NCI-H510A treated with DMSO at 0.1 percent for 48 hours (cell line): ENCODE data around the gene PARS2.
A peak's percentile ranks its signal among the peaks of the same experiment; 100 is the strongest.

Experiments used
- DNase-seq: peaks from one replicate; lab custom pipeline; 2025; lab: John Stamatoyannopoulos, UW

The PARS2 gene

GRCh38 chr1:54764133-54764921 lies at the start of gene PARS2:
Gene PARS2, minus strand, starts transcription at chr1:54764523. Its CDS starts 5,362 bp downstream, at chr1:54759161.
- peak; percentile 99 for DNase-seq

DNA sequence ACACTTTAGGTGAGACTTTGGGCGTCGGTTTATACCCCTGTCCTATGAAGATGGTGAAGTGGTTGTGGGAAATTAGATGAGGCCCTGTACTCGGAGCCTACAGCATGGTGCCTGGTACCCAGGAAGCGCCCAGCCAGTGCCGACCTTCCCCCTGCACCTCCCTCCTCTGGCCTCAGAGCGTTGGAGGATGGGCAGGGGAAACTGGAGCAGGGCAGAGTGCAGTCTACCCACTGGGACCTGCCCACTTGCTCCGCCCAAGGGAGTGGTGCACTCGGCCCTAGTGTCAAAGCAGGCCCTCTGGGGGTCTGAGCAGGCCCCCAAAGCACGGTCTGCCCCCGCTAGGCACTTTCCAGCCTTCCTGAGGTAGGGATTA lies 49.8 kb upstream of the PARS2 start:
- DNase-seq = no peak

GRCh38 chr1:54813485-54814125 lies 49.3 kb upstream of the PARS2 start:
- no peak for DNase-seq

- DNase-seq = no peak
Observed at GRCh38 chr1:54812801-54813484, 48.6 kb upstream of the PARS2 start.

- no peak for DNase-seq
Observed at GRCh38 chr1:54811739-54812655, 47.7 kb upstream of the PARS2 start.

- no peak for DNase-seq
Observed at GRCh38 chr1:54811066-54811465, 46.7 kb upstream of the PARS2 start.

GRCh38 chr1:54810153-54810942 lies 46.0 kb upstream of the PARS2 start:
- DNase-seq = peak; percentile 78

DNA sequence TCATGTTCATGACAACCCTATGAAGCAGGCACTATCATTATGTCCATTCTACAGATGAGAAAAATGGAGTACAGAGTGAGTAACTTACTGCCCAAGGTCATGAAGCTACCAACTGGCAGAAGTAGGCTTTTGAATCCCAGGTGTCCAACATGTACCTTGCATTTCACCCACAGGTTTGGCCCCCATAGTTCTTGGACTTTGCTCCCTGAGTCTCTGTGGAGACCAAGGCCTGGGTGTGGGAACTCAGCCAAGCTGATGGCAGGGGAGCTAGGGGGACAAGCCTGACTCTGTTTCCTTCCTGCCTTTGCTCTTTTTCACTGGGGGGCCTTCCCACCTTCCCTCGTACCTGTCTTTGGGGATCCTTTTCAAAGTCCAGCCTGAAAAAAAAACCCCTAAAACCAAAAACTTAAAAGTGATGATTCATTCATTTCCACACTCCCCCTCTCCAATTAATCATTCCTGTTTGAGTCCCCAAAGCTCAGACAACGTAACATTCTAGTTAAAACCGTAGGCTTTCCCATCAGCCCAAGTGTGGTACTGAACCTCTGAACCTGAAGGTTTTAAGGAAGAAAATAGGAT lies 45.3 kb upstream of the PARS2 start:
- DNase-seq = no peak

DNA sequence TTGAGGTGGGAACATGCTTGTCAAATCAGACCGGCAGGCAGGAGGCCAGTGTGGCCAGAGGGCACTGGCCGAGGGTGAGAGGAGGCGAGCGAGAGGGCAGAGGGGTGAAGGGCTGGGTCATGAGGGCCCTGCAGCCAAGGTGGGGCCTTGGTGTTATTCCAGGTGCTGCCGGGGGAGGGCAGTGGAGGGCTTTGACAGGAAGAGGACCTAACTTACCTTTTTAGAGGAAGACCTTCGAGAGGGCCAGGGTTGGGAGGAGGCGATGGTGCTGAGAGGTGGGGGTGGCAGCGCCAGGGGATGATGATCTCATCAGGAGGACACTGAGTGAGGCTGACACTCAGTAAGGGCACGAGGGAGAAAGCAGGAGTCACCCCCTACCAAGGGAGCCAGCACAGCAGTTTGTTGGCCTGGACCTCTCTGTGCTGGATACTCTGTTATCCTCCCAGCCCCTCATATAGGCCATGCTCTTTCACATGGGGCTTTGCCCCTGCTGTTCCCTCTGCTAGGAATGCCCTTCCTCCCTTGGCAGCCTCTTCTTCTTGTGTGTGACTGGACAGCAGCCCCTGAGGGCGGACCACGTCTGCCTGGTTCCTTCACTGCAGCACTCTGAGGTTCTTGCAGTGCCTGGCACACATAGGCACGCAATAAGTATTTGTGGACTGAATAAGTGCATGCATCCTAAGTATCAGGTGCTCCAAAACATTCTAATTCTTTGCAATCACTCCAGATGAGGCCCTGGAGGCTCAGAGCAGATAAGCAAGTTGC lies 44.3 kb upstream of the PARS2 start:
- DNase-seq = no peak

DNA sequence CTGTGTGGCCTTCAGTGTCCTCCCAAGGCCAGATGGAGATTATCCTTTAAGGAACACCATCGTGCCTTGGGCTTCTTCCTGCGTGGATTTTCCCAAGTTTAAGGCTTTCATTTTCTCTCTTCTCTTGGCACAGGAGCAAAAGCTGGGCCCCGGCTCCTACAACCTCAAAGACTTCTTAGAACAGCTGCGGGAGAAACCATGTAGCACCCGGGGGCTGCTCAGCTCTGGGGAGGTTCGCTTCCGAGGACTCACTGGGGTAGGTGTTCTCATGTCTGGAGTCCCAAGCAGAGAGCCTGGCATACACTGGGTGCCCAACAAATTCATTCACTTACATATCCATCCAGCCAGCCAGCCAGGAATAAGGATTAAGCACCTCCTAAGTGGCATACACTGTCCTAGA lies 43.4 kb upstream of the PARS2 start:
- no peak for DNase-seq

- no peak for DNase-seq
Observed at GRCh38 chr1:54806931-54807611, 42.7 kb upstream of the PARS2 start.

DNA sequence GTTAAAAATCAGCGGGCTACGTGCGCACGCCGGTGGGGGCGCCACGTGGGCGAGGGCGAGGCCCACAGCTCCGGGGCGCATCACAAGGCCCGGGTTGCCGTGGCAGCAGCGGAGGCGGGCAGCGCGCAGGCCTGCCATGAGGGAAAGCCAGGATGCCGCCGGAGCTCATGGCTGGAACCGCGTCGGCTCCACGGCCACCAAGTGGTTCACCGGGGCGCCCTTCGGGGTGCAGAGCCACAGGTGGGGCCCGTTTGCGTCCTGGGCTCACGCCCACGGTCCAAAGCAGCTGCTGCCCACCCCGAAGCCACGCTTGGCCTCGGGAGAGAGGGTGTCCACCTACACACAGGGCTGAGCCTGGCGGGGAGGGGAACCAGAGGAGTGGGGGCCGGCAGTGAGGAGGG lies 41.7 kb upstream of the PARS2 start:
- DNase-seq = no peak

DNA sequence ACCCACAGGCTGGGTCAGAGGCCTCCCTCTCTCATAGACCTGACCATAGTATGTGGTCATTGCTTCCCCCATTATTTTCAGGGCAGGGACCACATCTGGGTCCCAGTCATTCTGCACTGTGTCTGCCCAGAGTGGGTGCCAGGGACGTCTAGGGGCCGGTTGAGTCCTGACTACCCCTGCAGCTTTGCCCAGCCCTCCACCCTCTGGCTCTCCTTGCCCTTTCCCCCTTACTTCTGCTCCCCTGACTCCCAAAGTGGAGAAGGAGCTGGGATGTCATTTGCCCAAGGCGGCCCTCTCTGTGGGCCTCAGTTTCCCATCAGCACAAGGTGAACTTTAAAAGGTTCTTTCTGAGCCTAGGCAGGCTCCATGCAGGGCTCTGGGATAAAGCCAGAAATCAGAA lies 41.1 kb upstream of the PARS2 start:
- no peak for DNase-seq

- DNase-seq = no peak
Observed at GRCh38 chr1:54804471-54805132, 40.3 kb upstream of the PARS2 start.

- DNase-seq = no peak
Observed at GRCh38 chr1:54803761-54804470, 39.6 kb upstream of the PARS2 start.

GRCh38 chr1:54800899-54801759 lies 36.8 kb upstream of the PARS2 start, which contains the start of gene TTC22:
Gene TTC22, minus strand, starts transcription at chr1:54801323. Its CDS starts 160 bp downstream, at chr1:54801163.
- DNase-seq = peak; percentile 84
